NCI-H446 treated with DMSO at 0.1 percent for 48 hours (cell line): Measurements from ENCODE around the gene LAMB3.

Experiments used
- DNase-seq: peaks from one replicate; lab custom pipeline; 2025; lab: John Stamatoyannopoulos, UW

Gene LAMB3

GRCh38 chr1:209617755-209618154 lies 34.5 kb downstream of the LAMB3 start:
- no peak for DNase-seq

GRCh38 chr1:209617047-209617673 lies 35.1 kb downstream of the LAMB3 start:
- no peak for DNase-seq

GRCh38 chr1:209616366-209617046 lies 35.7 kb downstream of the LAMB3 start:
- no peak for DNase-seq

GRCh38 chr1:209614906-209615305 lies 37.3 kb downstream of the LAMB3 start:
- no peak for DNase-seq

- no peak for DNase-seq
Measured at GRCh38 chr1:209614151-209614420, 38.1 kb downstream of the LAMB3 start.

- DNase-seq, result no peak
Measured at GRCh38 chr1:209613400-209614150, 38.6 kb downstream of the LAMB3 start.

- DNase-seq, result no peak
Measured at GRCh38 chr1:209612646-209613399, 39.4 kb downstream of the LAMB3 start.

GRCh38 chr1:209611771-209612570 lies 40.3 kb downstream of the LAMB3 start:
- no peak for DNase-seq

- DNase-seq, result no peak
Measured at GRCh38 chr1:209610631-209610905, 41.7 kb downstream of the LAMB3 start.

- DNase-seq, result no peak
Measured at GRCh38 chr1:209609791-209610630, 42.2 kb downstream of the LAMB3 start.

- DNase-seq, result no peak
Measured at GRCh38 chr1:209609041-209609790, 43.0 kb downstream of the LAMB3 start.

GRCh38 chr1:209607795-209608178 lies 44.4 kb downstream of the LAMB3 start:
- no peak for DNase-seq

- no peak for DNase-seq
Measured at GRCh38 chr1:209607102-209607794, 45.0 kb downstream of the LAMB3 start.

- no peak for DNase-seq
Measured at GRCh38 chr1:209603877-209604276, 48.3 kb downstream of the LAMB3 start.

- DNase-seq, result peak; percentile 27
Measured at GRCh38 chr1:209601809-209602657, 50.2 kb downstream of the LAMB3 start.

GRCh38 chr1:209600541-209600940 lies 51.7 kb downstream of the LAMB3 start:
- DNase-seq, result no peak

- DNase-seq, result no peak
Measured at GRCh38 chr1:209598227-209598626, 54.0 kb downstream of the LAMB3 start.

GRCh38 chr1:209597499-209597898 lies 54.7 kb downstream of the LAMB3 start:
- DNase-seq, result no peak
